ENCODE results near the gene CYP2A7.
"Not testable (repeated sequence)": the region's sequence is repeated elsewhere in the genome, so short reads cannot be mapped to it uniquely, and the experiment has no call there.

Gene CYP2A7

GRCh38 chr19:40896843-40897789 lies 15.1 kb upstream of the CYP2A7 start:
- not testable (repeated sequence) for DNase-seq

GRCh38 chr19:40896418-40896796 lies 14.4 kb upstream of the CYP2A7 start:
- DNase-seq = no peak

GRCh38 chr19:40893112-40893511 lies 11.1 kb upstream of the CYP2A7 start:
- no peak for DNase-seq

- no peak for DNase-seq
These were observed 7.3 kb upstream of the CYP2A7 start for GRCh38 chr19:40889366-40889765.

- no peak for DNase-seq
These were observed 6.2 kb upstream of the CYP2A7 start for GRCh38 chr19:40888191-40888590.

GRCh38 chr19:40884187-40884931 lies 2.3 kb upstream of the CYP2A7 start:
- DNase-seq = not testable (repeated sequence)

- not testable (repeated sequence) for DNase-seq
These were observed 2.7 kb downstream of the CYP2A7 start for GRCh38 chr19:40879349-40879748.

- not testable (repeated sequence) for DNase-seq
These were observed 6.5 kb downstream of the CYP2A7 start for GRCh38 chr19:40875526-40875951.

GRCh38 chr19:40874874-40875273 lies 7.2 kb downstream of the CYP2A7 start:
- DNase-seq = not testable (repeated sequence)

- not testable (repeated sequence) for DNase-seq
These were observed 8.2 kb downstream of the CYP2A7 start for GRCh38 chr19:40873873-40874272.

- DNase-seq = no peak
These were observed 9.8 kb downstream of the CYP2A7 start for GRCh38 chr19:40872209-40872608.

GRCh38 chr19:40867701-40868100 lies 14.3 kb downstream of the CYP2A7 start:
- no peak for DNase-seq

- not testable (repeated sequence) for DNase-seq
These were observed 17.1 kb downstream of the CYP2A7 start for GRCh38 chr19:40864739-40865496.

- DNase-seq = no peak
These were observed 19.2 kb downstream of the CYP2A7 start for GRCh38 chr19:40862785-40863184.

- DNase-seq = no peak
These were observed 19.7 kb downstream of the CYP2A7 start for GRCh38 chr19:40862333-40862732.

GRCh38 chr19:40858109-40858508 lies 23.9 kb downstream of the CYP2A7 start:
- DNase-seq = no peak

- DNase-seq = not testable (repeated sequence)
These were observed 29.4 kb downstream of the CYP2A7 start for GRCh38 chr19:40852467-40853152.

GRCh38 chr19:40850277-40850676 lies 31.8 kb downstream of the CYP2A7 start, which contains the start of gene CYP2A6:
TSS of gene CYP2A6 (minus strand) at chr19:40850447. CDS start at chr19:40850426, 21 bp downstream.
- DNase-seq = not testable (repeated sequence)

GRCh38 chr19:40846722-40847121 lies 35.3 kb downstream of the CYP2A7 start:
- DNase-seq = not testable (repeated sequence)

- not testable (repeated sequence) for DNase-seq
These were observed 38.4 kb downstream of the CYP2A7 start for GRCh38 chr19:40843653-40844052.

GRCh38 chr19:40842997-40843652 lies 38.9 kb downstream of the CYP2A7 start:
- not testable (repeated sequence) for DNase-seq

GRCh38 chr19:40842012-40842411 lies 40.0 kb downstream of the CYP2A7 start:
- not testable (repeated sequence) for DNase-seq
